ENCODE results near the gene RANBP3L. TPM values are rescaled to one million over a fixed set of nuclear protein-coding genes. Genes with fewer than 3 reads are reported as not detected.

Gene RANBP3L
- total RNA-seq, 1 experiment from 2014 or later: not detected

DNA sequence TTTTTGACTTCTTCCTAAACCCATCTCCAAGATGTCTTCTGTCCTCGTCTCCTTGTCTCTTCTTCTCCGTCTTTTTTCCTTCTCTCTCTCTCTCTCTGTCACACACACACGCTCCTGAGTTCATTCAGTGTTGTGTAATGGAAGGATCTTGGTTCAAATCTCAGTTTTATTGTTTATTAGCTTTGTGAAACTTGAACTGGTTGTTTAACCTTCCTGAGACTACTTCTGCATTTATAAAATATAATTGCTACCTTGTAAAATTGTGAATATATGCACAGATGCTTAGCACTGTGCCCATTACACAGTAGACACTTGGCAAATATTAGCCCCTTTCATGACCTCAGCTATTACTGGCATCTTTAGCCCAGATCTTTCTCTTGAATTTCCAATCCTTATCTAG, 57.6 kb downstream of the RANBP3L start:
- no peaks in the 10 kb centered on the region for H3K9me3 ChIP-seq (ENCODE audit: control insufficient read depth, low read depth, low read length)
- H2AFZ ChIP-seq (ENCODE audit: low read length): no peak overlapping the region
- no peak overlapping the region for H2BK12ac ChIP-seq (ENCODE audit: insufficient read length, low read depth, low read length)
- no peak overlapping the region for H2BK20ac ChIP-seq (ENCODE audit: low read depth, low read length, poor library complexity, severe bottlenecking)
- WGBS (ENCODE audit: extremely low coverage, insufficient read length, low lambda C conversion rate): no CpG with 5 or more reads among the region's 3 CpGs
- H4K91ac ChIP-seq (ENCODE audit: insufficient read length, low read depth, low read length): no peak overlapping the region
- H3K56ac ChIP-seq (ENCODE audit: insufficient read length, low read depth, low read length): no peak overlapping the region
- no peak overlapping the region for H2BK120ac ChIP-seq (ENCODE audit: low read depth, low read length, poor library complexity, severe bottlenecking)
- no peak overlapping the region for H3T11ph ChIP-seq (ENCODE audit: low read length)
- no peak overlapping the region for H3K23ac ChIP-seq (ENCODE audit: insufficient read length, low read depth, low read length)
- no peaks in the 10 kb centered on the region; the same call in 1 of the 2 replicates for H3K27me3 ChIP-seq (ENCODE audit: insufficient read depth, low read length)
- H4K8ac ChIP-seq (replicated peaks; ENCODE audit: insufficient read length, low read depth, low read length): no peak overlapping the region
- Mint-ChIP-seq H3K4me1 (peaks cover 17 to 23% of the 10 kb centered on the region in 2 experiments), H3K36me3 (ENCODE audit: insufficient read depth in 1 of 3, low read depth in 3 of 3) (peaks cover 0 to 16% (median 2%) of the 10 kb centered on the region in 3 experiments; a peak in 3 of 7 replicates), H3K9me3 (peaks cover 6 to 12% of the 10 kb centered on the region in 2 experiments; a peak in 3 of 5 replicates), H3K27me3 (ENCODE audit: low read depth) (peaks cover 16% of the 10 kb centered on the region), H3K27ac (no peak overlapping the region; a peak in 1 of 7 replicates), H3K4me3 (no peak overlapping the region)
- no peak overlapping the region for H3K14ac ChIP-seq (ENCODE audit: insufficient read depth, low read length)
- H3K79me1 ChIP-seq (ENCODE audit: insufficient read depth, low read depth, low read length, poor library complexity, severe bottlenecking): no peaks in the 10 kb centered on the region
- no peak overlapping the region for H2AK5ac ChIP-seq (ENCODE audit: insufficient read length, low read length)
- no peak for DNase-seq
- no peak for TF ChIP-seq CTCF (conservative IDR thresholded peaks at IDR 0.05)
- H3K79me2 ChIP-seq (ENCODE audit: insufficient read depth, low read length): no peaks in the 10 kb centered on the region
- H3K23me2 ChIP-seq (ENCODE audit: insufficient read length, low read depth, low read length, poor library complexity, severe bottlenecking): no peaks in the 10 kb centered on the region
- H3K9ac ChIP-seq (ENCODE audit: extremely low read depth, insufficient read length, low read length): no peak overlapping the region
- no peak overlapping the region for H3K27ac ChIP-seq (ENCODE audit: insufficient read length, low read depth, low read length)
- H3K18ac ChIP-seq (ENCODE audit: insufficient read length, low read depth, low read length): no peak overlapping the region
- H3K4me2 ChIP-seq (ENCODE audit: insufficient read depth, insufficient read length, low read length): no peak overlapping the region
- no peaks in the 10 kb centered on the region for H4K20me1 ChIP-seq (ENCODE audit: control insufficient read depth, insufficient read depth, insufficient read length)
- H4K5ac ChIP-seq (ENCODE audit: insufficient read length, low read depth, low read length): no peak overlapping the region
- no peak overlapping the region for H3K4ac ChIP-seq (ENCODE audit: low read depth, low read length)
- no peaks in the 10 kb centered on the region for H3K4me1 ChIP-seq (ENCODE audit: insufficient read depth, low read length)
- no peak overlapping the region for H2BK15ac ChIP-seq (ENCODE audit: low read depth, low read length)
- no peak overlapping the region for H2BK5ac ChIP-seq (ENCODE audit: insufficient read length, low read length)
